Fibroblast of mammary gland (primary cell): ENCODE measurements around the gene PTPRM.

Experiments
- DNase-seq: peaks from one replicate; pipeline ENCODE4 v3.0.0-alpha.2; 2010; ENCODE audit warnings: low read depth
- H3K4me3 ChIP-seq: 2 replicates; pipeline ENCODE4 v1.5.1; 2011; ENCODE audit warnings: low read depth, mild to moderate bottlenecking, low read length, moderate library complexity; ENCODE audit not compliant: control insufficient read depth
- TF ChIP-seq, protein P1 (sequence below): conservative IDR thresholded peaks from 2 replicates; pipeline ENCODE4 v1.5.1; 2011; ENCODE audit warnings: low read depth, low read length, inconsistent platforms; ENCODE audit not compliant: control insufficient read depth, insufficient read depth

Gene PTPRM

GRCh38 chr18:8117006-8117371, 549.9 kb downstream of the PTPRM start:
- no peak overlapping the region for H3K4me3 ChIP-seq
- TF ChIP-seq, protein P1, sequence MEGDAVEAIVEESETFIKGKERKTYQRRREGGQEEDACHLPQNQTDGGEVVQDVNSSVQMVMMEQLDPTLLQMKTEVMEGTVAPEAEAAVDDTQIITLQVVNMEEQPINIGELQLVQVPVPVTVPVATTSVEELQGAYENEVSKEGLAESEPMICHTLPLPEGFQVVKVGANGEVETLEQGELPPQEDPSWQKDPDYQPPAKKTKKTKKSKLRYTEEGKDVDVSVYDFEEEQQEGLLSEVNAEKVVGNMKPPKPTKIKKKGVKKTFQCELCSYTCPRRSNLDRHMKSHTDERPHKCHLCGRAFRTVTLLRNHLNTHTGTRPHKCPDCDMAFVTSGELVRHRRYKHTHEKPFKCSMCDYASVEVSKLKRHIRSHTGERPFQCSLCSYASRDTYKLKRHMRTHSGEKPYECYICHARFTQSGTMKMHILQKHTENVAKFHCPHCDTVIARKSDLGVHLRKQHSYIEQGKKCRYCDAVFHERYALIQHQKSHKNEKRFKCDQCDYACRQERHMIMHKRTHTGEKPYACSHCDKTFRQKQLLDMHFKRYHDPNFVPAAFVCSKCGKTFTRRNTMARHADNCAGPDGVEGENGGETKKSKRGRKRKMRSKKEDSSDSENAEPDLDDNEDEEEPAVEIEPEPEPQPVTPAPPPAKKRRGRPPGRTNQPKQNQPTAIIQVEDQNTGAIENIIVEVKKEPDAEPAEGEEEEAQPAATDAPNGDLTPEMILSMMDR = no peak

GRCh38 chr18:8121101-8121500, 554.0 kb downstream of the PTPRM start:
- TF ChIP-seq, protein P1 = no peak
- H3K4me3 ChIP-seq = no peak overlapping the region
- peak; percentile 55 for DNase-seq

More at GRCh38 chr18:8117006-8117371, 549.9 kb downstream of the PTPRM start:
- peak; percentile 61 for DNase-seq

- peak; percentile 91 for DNase-seq
- TF ChIP-seq, protein P1 = no peak
- H3K4me3 ChIP-seq = no peak overlapping the region
Observed at GRCh38 chr18:8121942-8122480, 554.9 kb downstream of the PTPRM start.

DNA sequence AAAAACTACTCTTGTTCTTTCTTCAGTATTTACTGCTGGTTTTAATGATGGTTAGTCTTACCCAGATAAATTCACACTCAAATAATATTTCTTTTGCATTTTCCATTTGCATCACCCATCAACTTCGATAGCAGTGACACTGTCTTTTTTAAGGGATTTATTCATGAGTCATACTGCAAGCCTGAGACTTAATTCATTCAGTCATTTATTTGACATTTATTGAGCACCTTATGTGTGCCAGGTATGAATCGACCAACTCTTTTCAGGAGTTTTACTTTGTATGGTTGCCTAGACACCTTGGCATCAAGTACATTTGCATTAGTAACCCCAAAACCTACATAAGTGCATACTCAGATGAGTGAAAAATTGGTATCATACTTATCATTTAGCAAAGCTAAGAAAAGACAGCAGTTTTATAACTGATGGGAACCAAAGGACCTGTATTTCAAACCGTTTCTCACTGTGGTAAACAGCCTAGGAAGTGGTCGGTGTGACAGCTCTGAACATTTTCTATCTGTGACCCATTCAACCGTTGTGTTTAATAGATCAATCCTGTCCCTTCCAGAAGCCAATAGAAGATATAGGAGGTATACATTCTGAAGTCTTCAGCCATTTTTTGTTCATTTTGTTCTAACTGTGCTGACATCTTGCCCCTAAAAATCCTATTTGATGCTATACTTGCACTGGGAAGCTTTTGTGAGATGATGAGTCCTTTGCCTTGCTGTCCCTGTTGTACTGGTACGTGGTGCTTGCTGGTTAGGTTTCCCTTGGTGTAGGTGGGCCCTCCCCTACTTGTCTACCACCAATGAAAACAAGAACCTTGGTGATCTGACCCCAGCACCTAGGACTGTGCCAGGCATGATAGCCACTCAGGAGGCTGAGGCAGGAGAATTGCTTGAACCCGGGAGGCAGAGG, 557.4 kb downstream of the PTPRM start:
- DNase-seq = no peak
- TF ChIP-seq, protein P1 = no peak
- H3K4me3 ChIP-seq = no peak overlapping the region

DNA sequence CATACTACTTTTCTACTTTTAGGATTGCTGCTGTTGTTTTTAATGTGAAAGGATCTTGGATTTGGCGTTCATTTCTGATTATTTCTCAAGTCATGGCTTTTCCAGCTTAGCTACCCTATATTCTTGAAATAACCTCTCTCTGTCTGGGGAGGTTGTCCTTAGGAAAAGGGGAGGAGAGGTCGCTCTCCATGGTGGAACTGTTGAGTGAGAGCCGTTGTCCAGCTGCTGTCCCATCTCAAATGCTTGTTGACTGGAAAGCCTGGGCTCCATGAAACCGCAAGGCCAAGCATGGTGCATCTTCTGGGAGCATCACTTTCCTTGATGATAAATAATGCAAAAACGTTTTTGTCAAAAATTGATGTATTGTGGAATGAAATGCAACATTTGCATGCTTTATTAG, 563.0 kb downstream of the PTPRM start:
- TF ChIP-seq, protein P1 = no peak
- no peak overlapping the region for H3K4me3 ChIP-seq
- no peak for DNase-seq

DNA sequence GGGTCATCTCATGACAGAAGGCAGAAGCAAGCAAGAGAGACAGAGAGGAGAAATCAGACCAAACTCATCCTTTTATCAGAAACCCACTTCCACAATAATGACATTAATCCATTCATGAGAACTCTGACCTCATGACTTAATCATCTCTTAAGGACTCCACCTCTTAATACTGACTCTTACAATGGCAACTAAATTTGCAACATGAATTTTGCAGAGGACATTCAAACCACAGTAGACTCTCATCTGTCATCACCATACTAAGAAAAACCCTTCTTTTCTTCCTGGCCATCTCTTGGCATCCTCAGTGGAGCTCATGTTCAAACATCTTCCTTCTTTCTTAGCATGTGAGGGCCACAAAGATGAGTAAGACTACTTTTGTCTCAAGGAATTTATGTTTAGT, 565.9 kb downstream of the PTPRM start:
- peak; percentile 33 for DNase-seq
- TF ChIP-seq, protein P1 = no peak
- H3K4me3 ChIP-seq = no peak overlapping the region
